IMR-90 (cell line): ENCODE results near the gene STEAP1. TPM values are rescaled to one million over a fixed set of nuclear protein-coding genes. Genes with fewer than 3 reads are reported as not detected.

ENCODE experiments used
- ATAC-seq: fragments of 200-7000 bp; cut with Tn5 transposase; 2 replicates; pipeline ENCODE4 v1.9.1; 2020; ENCODE audit warnings: low read depth, mild to moderate bottlenecking, moderate library complexity
- BruUV-seq: library from RNA; stranded (reverse); fragments of 400-500 nt; replicated peaks from 2 replicates; lab custom pipeline; 2021; lab: Mats Ljungman, UMichigan
- CTCF ChIA-PET: fragments of 300-600 bp; formaldehyde crosslinking; extraction: SDS; loops from one replicate; lab custom pipeline; 2021; ENCODE audit warnings: antibody characterized with exemption; lab: Yijun Ruan, JAX
- POLR2A ChIA-PET: fragments of 300-600 bp; sonication (Branson Sonifier 250); formaldehyde crosslinking; loops from one replicate; lab custom pipeline; 2022; ENCODE audit warnings: antibody characterized with exemption; ENCODE audit not compliant: unreplicated experiment; lab: Charles Lee
- DNase-seq: peaks from one replicate; pipeline ENCODE4 v3.0.0; 2013
- H2AFZ ChIP-seq: replicated peaks from 2 replicates; pipeline ENCODE3; 2013; ENCODE audit warnings: low read length, mild to moderate bottlenecking; ENCODE audit not compliant: poor library complexity
- H2AK5ac ChIP-seq: 2 replicates; pipeline ENCODE4 v1.6.1; 2013; ENCODE audit warnings: low read depth, low read length, inconsistent platforms
- H2AK9ac ChIP-seq: replicated peaks from 2 replicates; pipeline ENCODE3; 2013; ENCODE audit warnings: mild to moderate bottlenecking, low read depth, low read length, moderate library complexity; ENCODE audit not compliant: poor library complexity
- H2BK120ac ChIP-seq: 2 replicates; pipeline ENCODE4 v1.6.1; 2013; ENCODE audit warnings: low read depth, low read length, inconsistent platforms
- H2BK15ac ChIP-seq: 3 replicates; pipeline ENCODE4 v1.6.1; 2013; ENCODE audit warnings: low read depth, low read length, inconsistent platforms
- H2BK20ac ChIP-seq: 2 replicates; pipeline ENCODE4 v1.6.1; 2013; ENCODE audit warnings: low read depth, mild to moderate bottlenecking, inconsistent platforms, low read length, moderate library complexity
- H2BK5ac ChIP-seq: 2 replicates; pipeline ENCODE4 v1.6.1; 2013; ENCODE audit warnings: mild to moderate bottlenecking, low read depth, low read length, inconsistent platforms; ENCODE audit not compliant: poor library complexity, severe bottlenecking
- H3K14ac ChIP-seq: replicated peaks from 2 replicates; pipeline ENCODE4 v1.6.1; 2013; ENCODE audit warnings: low read depth, low read length, inconsistent platforms
- H3K18ac ChIP-seq: 2 replicates; pipeline ENCODE4 v1.6.1; 2013; ENCODE audit warnings: low read depth, low read length, control low read depth
- H3K23ac ChIP-seq: 2 replicates; pipeline ENCODE4 v1.6.1; 2013; ENCODE audit warnings: low read depth, low read length, inconsistent platforms
- H3K27ac ChIP-seq: 2 replicates; pipeline ENCODE4 v1.5.1; 2013; ENCODE audit warnings: mild to moderate bottlenecking, control low read depth, low read length; ENCODE audit not compliant: insufficient read depth
- H3K27me3 ChIP-seq: 2 replicates; pipeline ENCODE4 v1.6.1; 2013; ENCODE audit warnings: low read length; ENCODE audit not compliant: control insufficient read depth, insufficient read depth
- H3K36me3 ChIP-seq: 2 replicates; pipeline ENCODE4 v1.6.1; 2013; ENCODE audit warnings: low read length, mixed read lengths; ENCODE audit not compliant: control insufficient read depth, insufficient read depth
- H3K4ac ChIP-seq: 2 replicates; pipeline ENCODE4 v1.6.1; 2013; ENCODE audit warnings: low read depth, low read length, inconsistent platforms
- H3K4me1 ChIP-seq: 2 replicates; pipeline ENCODE4 v1.6.1; 2013; ENCODE audit warnings: low read length, mixed read lengths; ENCODE audit not compliant: control insufficient read depth, insufficient read depth
- H3K4me2 ChIP-seq: 2 replicates; pipeline ENCODE4 v1.6.1; 2013; ENCODE audit warnings: low read depth, mild to moderate bottlenecking, control low read depth, low read length, moderate library complexity
- H3K4me3 ChIP-seq: 2 replicates; pipeline ENCODE4 v1.5.1; 2013; ENCODE audit warnings: low read depth, mild to moderate bottlenecking, control low read depth, low read length, moderate library complexity; ENCODE audit not compliant: insufficient read depth
- H3K56ac ChIP-seq: 2 replicates; pipeline ENCODE4 v1.6.1; 2013; ENCODE audit warnings: low read length, inconsistent platforms; ENCODE audit not compliant: insufficient read depth; ENCODE audit errors: extremely low read depth
- H3K79me1 ChIP-seq, 2 experiments: 2 replicates each; pipeline ENCODE4 v1.6.1; 2013; ENCODE audit warnings: low read length in 2 of 2, inconsistent platforms in 1 of 2, low read depth in 1 of 2
- H3K9ac ChIP-seq: 2 replicates; pipeline ENCODE4 v1.6.1; 2013; ENCODE audit warnings: low read depth, low read length, control low read depth
- H3K9me1 ChIP-seq: 2 replicates; pipeline ENCODE4 v1.6.1; 2013; ENCODE audit warnings: low read length, inconsistent platforms; ENCODE audit not compliant: insufficient read depth
- H3K9me3 ChIP-seq: 2 replicates; pipeline ENCODE4 v1.6.1; 2013; ENCODE audit warnings: low read length; ENCODE audit not compliant: control insufficient read depth, insufficient read depth
- H4K20me1 ChIP-seq: 2 replicates; pipeline ENCODE4 v1.6.1; 2013; ENCODE audit warnings: low read length, inconsistent platforms; ENCODE audit not compliant: insufficient read depth
- H4K5ac ChIP-seq: 2 replicates; pipeline ENCODE4 v1.6.1; 2013; ENCODE audit warnings: mild to moderate bottlenecking, low read depth, low read length, control low read depth
- H4K8ac ChIP-seq, 2 experiments: 2 replicates each; pipeline ENCODE4 v1.6.1; 2013; ENCODE audit warnings: low read depth in 2 of 2, low read length in 2 of 2, control low read depth in 1 of 2, inconsistent platforms in 1 of 2
- H4K91ac ChIP-seq: 2 replicates; pipeline ENCODE4 v1.6.1; 2013; ENCODE audit warnings: low read depth, low read length, inconsistent platforms; ENCODE audit not compliant: insufficient read depth
- MXI1 ChIP-seq: IDR thresholded peaks from 2 replicates; pipeline ENCODE4 v1.6.1; 2012; ENCODE audit warnings: low read depth, mild to moderate bottlenecking, low read length, moderate library complexity, borderline replicate concordance
- WGBS, 2 experiments: methylation state at CpG; one replicate each; pipeline versions ENCODE4 v1.1.5 to v1.1.7; 2013; ENCODE audit warnings: missing lambda C conversion rate in 2 of 2; ENCODE audit not compliant: insufficient read length in 1 of 2; ENCODE audit errors: extremely low coverage in 2 of 2; 5-methylcytosine and 5-hydroxymethylcytosine counted together
- dilution Hi-C: fragments of 300-500 bp; cut with HindIII; formaldehyde crosslinking; loops from one replicate; pipeline ENCODE4 v1.14.3; 2018; ENCODE audit warnings: low sequenced_read_pairs; ENCODE audit not compliant: unreplicated experiment
- in situ Hi-C: fragments of 300-500 bp; cut with MboI; formaldehyde crosslinking; loops from 3 replicates; pipeline ENCODE4 v1.14.3; 2019; ENCODE audit warnings: low sequenced_read_pairs, inconsistent platforms, mixed read lengths
- intact Hi-C: fragments of 100-400 bp; cut with micrococcal nuclease; formaldehyde crosslinking; loops from 2 replicates; pipeline ENCODE4 v1.10.0; 2022
- polyA plus RNA-seq, 3 experiments: library from polyadenylated mRNA; depleted of rRNA; stranded (reverse); fragments of >200 nt; gene quantifications; 2 replicates each; pipeline ENCODE4 v1.2.3, GENCODE V29; 2012; ENCODE audit warnings: low replicate concordance in 1 of 3
- total RNA-seq: library from RNA; depleted of rRNA; stranded (reverse); fragments of >200 nt; gene quantifications from 2 replicates; pipeline ENCODE4 v1.2.3, GENCODE V29; 2012

STEAP1 gene
- total and polyA plus RNA-seq, 2 of the 4 experiments (the other 2 are of a cell fraction): 3.9 to 5.2 TPM

- H4K91ac ChIP-seq: no peak overlapping the region
- dilution Hi-C loops: no loop called here
- H3K9me1 ChIP-seq: no peaks in the 10 kb centered on the region
- H2BK5ac ChIP-seq: no peak overlapping the region
- H3K4me2 ChIP-seq: no peak overlapping the region
- TF ChIP-seq MXI1: no peak
- no peak overlapping the region for H3K23ac ChIP-seq
- no peak overlapping the region for H4K5ac ChIP-seq
- H3K18ac ChIP-seq: no peak overlapping the region
- DNase-seq (no peak), ATAC-seq (no peak)
- WGBS, 2 experiments: no CpG with 5 or more reads among the region's 2 CpGs
- H3K4me1 ChIP-seq: no peaks in the 10 kb centered on the region
- no peak overlapping the region for H3K56ac ChIP-seq
- intact Hi-C loops: no loop called here
- no peak overlapping the region for H3K4ac ChIP-seq
- H3K36me3 ChIP-seq: no peaks in the 10 kb centered on the region
- H3K27me3 ChIP-seq: no peaks in the 10 kb centered on the region
- no peak overlapping the region for H2AK5ac ChIP-seq
- no peaks in the 10 kb centered on the region for H3K79me1 ChIP-seq
- H3K14ac ChIP-seq: no peak overlapping the region
- H2AFZ ChIP-seq: no peak overlapping the region
- H3K27ac ChIP-seq: no peak overlapping the region
- H2BK120ac ChIP-seq: no peak overlapping the region
- in situ Hi-C loops: loop anchor here (10.0 kb wide), 2 partner anchors 99 to 269 kb away; no protein-coding TSS in a partner anchor
- CTCF ChIA-PET: interaction anchor here (1.1 kb wide), 1 partner anchor 93 kb away, joined by 3 read pairs; no protein-coding TSS in a partner anchor
- H3K4me3 ChIP-seq: no peak overlapping the region
- H2BK20ac ChIP-seq: no peak overlapping the region
- H4K8ac ChIP-seq: no peak overlapping the region
- no TSS peak for BruUV-seq
- no peak overlapping the region for H2AK9ac ChIP-seq
- no peaks in the 10 kb centered on the region; the same call in 1 of the 2 replicates for H3K9me3 ChIP-seq
- no peak overlapping the region for H3K9ac ChIP-seq
- H2BK15ac ChIP-seq: no peak overlapping the region
- POLR2A ChIA-PET: no interaction called here
- H4K20me1 ChIP-seq: no peaks in the 10 kb centered on the region
These were observed 11.5 kb downstream of the STEAP1 start for GRCh38 chr7:90165724-90166123.
